Right ventricle myocardium superior (tissue), 1 donor: ENCODE results near the gene ST6GAL1. TPM values are rescaled to one million over a fixed set of nuclear protein-coding genes. Genes with fewer than 3 reads are reported as not detected.

Source experiments
- ATAC-seq: fragments of 200-7000 bp; cut with Tn5 transposase; one replicate; pipeline ENCODE4 v1.9.1; 2020; ENCODE audit warnings: mild to moderate bottlenecking; ENCODE audit not compliant: poor library complexity
- DNase-seq: peaks from one replicate; pipeline ENCODE4 v3.0.0-alpha.2; 2020
- intact Hi-C: fragments of 100-400 bp; cut with DNase I; formaldehyde crosslinking; loops from one replicate; pipeline ENCODE4 v1.11.2; 2022
- total RNA-seq: library from RNA; stranded (reverse); fragmentation: NEBNext Ultra II Directional; extraction: Animal tissue kit (Norgen Biotek cat#: 25700); gene quantifications from one replicate; pipeline ENCODE4 v1.2.1, GENCODE V29; 2021
- donor health status: DM: no; HTN: yes; CAD: no; lungs with severe emphysema.

ST6GAL1 gene
- total RNA-seq, 1 donor from 2014 or later, result 67.4 TPM

DNA sequence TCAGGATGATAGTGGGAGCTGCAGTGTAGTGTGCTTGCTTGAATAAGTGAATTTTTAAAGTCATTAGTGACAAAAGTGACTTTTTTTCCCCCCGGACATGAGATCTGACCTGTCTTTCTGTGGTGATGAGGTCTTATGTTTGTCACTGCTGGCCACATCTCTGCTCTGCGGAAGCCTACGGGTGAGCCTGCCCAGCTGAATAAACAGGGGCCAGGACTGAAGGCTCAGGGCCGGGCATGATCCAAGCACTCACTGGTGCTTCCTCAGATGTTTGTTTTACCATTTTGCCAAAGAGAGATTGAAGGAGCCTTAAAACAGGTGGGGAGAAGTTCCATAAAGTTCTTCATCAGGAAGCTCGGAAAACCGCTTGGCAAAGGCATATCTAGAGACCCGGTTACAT is 174.0 kb downstream of the ST6GAL1 start:
- DNase-seq (peak; percentile 44), ATAC-seq (peak; percentile 32)
- intact Hi-C loops, result no loop called here

DNA sequence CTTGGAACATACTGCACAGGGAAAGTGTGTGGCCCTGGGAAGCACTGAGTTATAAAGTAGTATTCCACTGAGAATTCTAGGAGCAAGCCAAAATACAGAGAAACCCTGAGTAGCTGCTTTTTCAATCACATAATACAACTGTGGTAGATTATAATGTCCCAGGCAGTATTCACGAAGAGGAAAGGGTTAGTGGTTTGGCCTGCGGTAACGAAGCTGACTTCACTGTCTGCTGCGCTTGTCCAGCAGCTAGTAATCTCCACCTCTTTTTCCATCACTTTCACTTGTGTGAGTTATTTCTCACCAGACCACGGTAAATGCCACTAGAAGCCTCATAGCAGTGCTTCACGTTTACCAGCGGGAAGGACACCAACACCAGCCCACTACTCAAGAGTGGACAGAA is 174.6 kb downstream of the ST6GAL1 start:
- intact Hi-C loops, result no loop called here
- ATAC-seq, result peak; percentile 61
- DNase-seq, result no peak

DNA sequence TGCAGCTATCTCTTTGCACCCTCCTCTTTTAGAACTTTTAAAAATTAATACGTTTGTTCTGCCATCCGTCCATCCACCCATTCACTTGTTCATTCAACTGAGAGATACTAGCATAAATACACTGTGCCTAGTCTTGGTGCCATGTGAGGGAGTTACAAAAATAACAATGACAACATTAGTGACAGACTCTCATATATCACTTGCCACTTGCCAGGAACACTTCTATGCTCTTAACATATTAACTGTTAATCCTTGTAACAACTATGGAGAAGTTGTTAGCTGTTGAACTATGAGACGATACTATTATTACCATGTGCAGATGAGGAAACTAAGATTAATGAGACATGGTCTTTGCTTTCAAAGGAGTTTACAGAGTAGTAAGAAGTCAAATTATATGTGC is 175.4 kb downstream of the ST6GAL1 start:
- intact Hi-C loops, result no loop called here
- DNase-seq (no peak), ATAC-seq (no peak)

DNA sequence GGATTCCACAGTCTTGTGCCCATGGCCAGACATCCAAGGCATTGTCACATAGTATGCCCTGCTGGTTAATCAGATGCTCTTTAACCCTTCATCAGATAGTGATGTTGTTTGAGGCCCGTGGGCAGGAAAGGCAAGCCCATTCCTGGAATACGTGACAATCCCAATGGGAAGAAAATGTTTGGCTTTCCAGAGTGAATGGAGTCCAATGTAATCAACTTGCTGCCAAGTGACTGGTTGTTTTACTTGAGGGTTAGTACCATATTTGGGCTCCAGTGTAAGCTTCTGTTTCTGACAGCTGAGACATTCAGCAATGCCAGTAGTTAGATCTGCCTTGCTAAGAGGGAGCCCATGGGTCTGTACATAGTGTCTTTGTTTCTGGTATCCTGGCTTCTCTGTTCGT is 177.7 kb downstream of the ST6GAL1 start:
- DNase-seq (no peak), ATAC-seq (no peak)
- intact Hi-C loops, result no loop called here

DNA sequence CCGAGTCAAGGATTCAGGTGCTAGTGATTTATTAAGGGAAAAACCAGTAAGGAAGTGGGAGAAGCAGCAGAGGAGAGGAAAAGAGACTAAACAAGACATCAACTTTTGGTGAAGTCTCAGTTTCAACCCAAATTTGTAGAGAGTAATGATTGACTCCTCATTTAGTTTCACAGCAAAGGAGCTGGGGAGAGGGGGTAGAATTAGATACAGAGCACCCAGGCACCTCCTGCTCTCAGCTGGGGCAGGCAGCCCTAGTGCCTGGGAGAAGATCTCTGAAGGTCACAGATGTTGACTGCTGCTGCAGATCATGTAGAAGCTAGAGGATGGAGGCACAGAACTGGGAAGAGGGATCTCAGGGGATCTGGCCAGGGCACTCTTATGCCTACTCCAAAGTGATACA is 179.8 kb downstream of the ST6GAL1 start:
- no peak for ATAC-seq
- no peak for DNase-seq
- intact Hi-C loops, result loop anchor here (10.0 kb wide), 1 partner anchor 565 kb away; the partner anchor contains the start of gene SST

DNA sequence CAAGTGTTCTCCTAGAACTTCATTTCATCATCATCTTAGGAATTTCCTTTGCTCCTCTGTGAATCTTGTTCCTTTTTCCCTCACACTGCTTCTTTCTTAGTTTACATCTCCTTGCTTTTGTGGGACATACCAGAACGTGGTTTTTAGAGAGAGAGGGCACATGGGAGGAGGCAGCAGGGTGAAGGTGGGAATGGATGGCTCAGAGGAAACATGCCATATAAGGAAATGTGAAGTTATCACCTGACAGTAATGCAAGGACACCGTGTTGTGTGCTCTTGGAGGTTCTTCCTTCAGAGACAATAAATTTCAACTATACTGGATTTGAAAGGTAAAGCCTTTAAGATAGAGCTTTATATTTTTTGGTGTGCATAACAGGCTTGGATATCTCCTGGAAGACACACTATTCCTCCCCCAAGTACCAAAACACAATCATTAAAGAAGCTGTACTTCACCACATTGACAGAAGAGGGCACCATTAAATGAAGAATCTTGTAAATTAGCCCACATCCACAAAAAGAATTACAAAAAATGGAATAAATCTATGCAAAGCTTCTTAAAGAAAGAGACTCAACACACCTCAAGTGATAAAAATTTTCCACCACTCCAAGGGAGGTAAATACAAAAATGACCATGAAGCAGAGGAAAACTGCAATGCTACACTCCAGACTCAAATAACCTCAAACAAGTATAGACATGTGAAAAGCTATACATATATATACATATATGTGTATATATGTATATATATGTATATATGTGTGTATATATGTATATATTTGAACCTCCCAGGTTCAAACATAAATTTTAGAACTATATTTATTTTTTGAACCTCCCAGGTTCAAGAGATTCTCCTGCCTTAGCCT is 182.8 kb downstream of the ST6GAL1 start:
- ATAC-seq, result no peak
- DNase-seq, result no peak
- intact Hi-C loops, result loop anchor here (10.0 kb wide), 1 partner anchor 562 kb away; the partner anchor contains the start of gene SST

DNA sequence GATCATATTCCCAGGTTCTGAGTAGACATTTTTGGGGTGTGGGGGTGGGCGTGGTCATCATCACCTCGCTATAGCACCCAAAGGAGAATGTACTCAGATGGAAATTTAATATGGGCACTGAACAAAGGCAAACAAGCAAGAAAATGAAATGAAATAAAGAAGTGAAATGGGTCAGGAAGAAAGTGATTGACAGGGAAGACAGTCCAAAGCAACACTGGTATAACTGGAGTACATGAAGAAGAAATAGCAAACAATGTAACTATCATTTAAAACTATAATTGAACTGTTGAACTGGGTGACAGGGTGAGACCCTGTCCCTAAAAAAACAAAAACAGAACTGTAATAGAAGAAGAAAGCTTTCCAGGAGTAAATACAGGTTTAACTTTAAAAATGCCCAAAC is 184.2 kb downstream of the ST6GAL1 start:
- DNase-seq (no peak), ATAC-seq (no peak)
- intact Hi-C loops, result loop anchor here (10.0 kb wide), 1 partner anchor 560 kb away; the partner anchor contains the start of gene SST

DNA sequence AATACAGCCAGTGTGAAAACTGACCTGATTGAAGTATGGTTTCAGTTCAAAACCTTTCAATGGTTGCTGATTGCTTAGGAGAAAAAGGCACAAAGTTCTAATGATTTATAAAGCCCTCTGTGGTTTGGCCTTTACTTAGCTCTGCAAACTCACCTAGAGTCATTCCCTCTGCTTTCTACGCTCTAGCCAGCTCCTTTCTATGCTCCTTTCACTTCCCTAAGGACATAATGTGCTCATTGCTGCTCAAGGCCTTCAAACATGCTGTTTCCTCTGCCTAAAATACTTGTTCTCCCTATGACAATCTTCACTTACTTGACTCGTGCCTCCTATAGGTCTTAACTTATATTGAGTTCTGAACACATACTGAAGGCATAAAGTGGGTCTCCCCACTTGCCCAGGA is 190.0 kb downstream of the ST6GAL1 start:
- DNase-seq (no peak), ATAC-seq (no peak)
- intact Hi-C loops, result no loop called here

DNA sequence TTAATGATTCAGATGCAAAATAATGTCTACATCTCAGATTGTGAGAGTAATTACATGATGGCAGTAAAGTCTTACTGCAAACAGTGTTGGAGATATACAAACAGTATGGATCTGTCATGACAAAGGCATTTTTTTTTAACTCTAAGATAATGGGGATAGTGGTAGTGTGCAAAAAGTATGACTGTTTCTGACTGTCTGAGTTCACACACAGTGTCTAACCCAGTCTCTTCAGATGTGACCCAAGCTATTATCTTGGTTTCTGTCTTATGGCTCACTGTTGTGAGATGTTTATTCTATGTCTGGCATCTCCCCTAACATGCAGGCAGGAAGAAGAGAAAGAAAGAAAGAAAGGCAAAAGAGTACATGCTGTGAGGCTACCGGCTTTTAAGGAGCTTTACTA is 191.9 kb downstream of the ST6GAL1 start:
- ATAC-seq (no peak), DNase-seq (no peak)
- intact Hi-C loops, result no loop called here

DNA sequence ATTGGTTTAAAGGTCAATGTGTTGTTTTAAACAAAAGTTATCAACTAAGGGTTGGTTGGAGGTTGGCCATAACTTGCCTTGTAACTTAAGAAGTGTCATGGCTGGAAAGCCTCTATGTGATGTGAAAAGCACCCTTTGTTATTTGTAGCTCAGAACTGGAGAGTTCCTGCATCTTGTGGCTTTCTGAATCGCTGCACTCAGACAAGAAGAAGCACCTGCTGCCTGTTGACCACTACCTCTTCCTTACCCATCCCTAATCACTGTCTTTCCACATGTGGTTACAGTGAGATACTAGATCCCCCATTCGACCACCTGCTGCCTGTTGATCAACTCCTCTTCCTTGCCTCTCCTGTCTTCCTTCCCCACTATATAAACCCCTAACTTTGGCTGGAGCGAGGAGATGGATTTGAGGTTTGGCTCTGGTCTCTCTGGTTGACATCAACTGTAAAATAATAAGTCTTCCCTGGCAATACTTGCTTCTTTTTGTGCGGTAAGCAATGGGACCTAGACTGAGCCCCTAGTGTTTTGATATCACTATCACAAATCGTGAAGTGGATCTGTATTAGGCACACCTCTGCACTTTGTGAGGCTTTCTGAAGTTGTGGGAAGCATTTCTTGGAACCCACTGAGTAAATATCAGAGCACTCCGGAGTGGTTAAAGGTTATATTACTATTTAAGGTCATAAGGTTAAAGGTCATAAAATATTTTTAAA is 195.1 kb downstream of the ST6GAL1 start:
- intact Hi-C loops, result no loop called here
- no peak for ATAC-seq

More for the DNA sequence above, 195.1 kb downstream of the ST6GAL1 start:
- DNase-seq, result no peak

Other genes with a start within 250 kb of the ST6GAL1 start
- 0.43 TPM for gene KNG1, start 213.2 kb upstream of the ST6GAL1 start, total RNA-seq
- 415 TPM for gene EIF4A2, start 146.9 kb upstream of the ST6GAL1 start, total RNA-seq
- 8.6 TPM for gene RFC4, start 124.0 kb upstream of the ST6GAL1 start, total RNA-seq
- gene ADIPOQ, start 87.8 kb upstream of the ST6GAL1 start, total RNA-seq, result 8.2 TPM
- 3.1 TPM for gene RPL39L, start 209.0 kb downstream of the ST6GAL1 start, total RNA-seq